ENCODE results near the gene DCTN2. TPM values are rescaled to one million over a fixed set of nuclear protein-coding genes. Genes with fewer than 3 reads are reported as not detected.
"Not testable (repeated sequence)": the region's sequence is repeated elsewhere in the genome, so short reads cannot be mapped to it uniquely, and the experiment has no call there.

Gene DCTN2
- total RNA-seq, 1 experiment from 2014 or later = 129 TPM

- DNase-seq (ENCODE audit: low spot score) = peak; percentile 56
- no TSS peak for BruUV-seq (replicated peaks)
- peaks cover 42% of the 10 kb centered on the region for H3K4me1 ChIP-seq (ENCODE audit: insufficient read depth, low read length, poor library complexity, severe bottlenecking)
These were observed 27.8 kb downstream of the DCTN2 start for GRCh38 chr12:57518920-57519795.

GRCh38 chr12:57518176-57518919, 28.6 kb downstream of the DCTN2 start:
- intact Hi-C loops (cut with micrococcal nuclease; ENCODE audit: unreplicated experiment) = no loop called here
- peaks cover 68% of the 10 kb centered on the region for H3K36me3 ChIP-seq (ENCODE audit: insufficient read depth, low read length, poor library complexity, severe bottlenecking)
- peak overlapping the region; percentile 97 for H3K27ac ChIP-seq (ENCODE audit: low read depth, low read length, poor library complexity, severe bottlenecking)
- H3K9me3 ChIP-seq (ENCODE audit: low read depth, low read length, poor library complexity, severe bottlenecking) = no peaks in the 10 kb centered on the region
- ChIA-PET CTCF (no interaction called here), POLR2A (ENCODE audit: low non-redundant PET) (interaction anchor here (0.6 to 1.0 kb wide), 3 partner anchors 14 to 228 kb away, joined by 4 to 15 read pairs (median 6); partner anchors contain the start of gene TSPAN31)
- peak overlapping the region; percentile 89 for H3K4me3 ChIP-seq (ENCODE audit: low read depth, low read length, poor library complexity, severe bottlenecking)
- BruUV-seq (replicated peaks) = no TSS peak
- DNase-seq (ENCODE audit: low spot score) = no peak
- TF ChIP-seq EZH2 (IDR thresholded peaks at IDR 0.05; ENCODE audit: borderline replicate concordance, low read depth, low read length, poor library complexity, severe bottlenecking) (no peak), CTCF (conservative IDR thresholded peaks at IDR 0.05; ENCODE audit: low read depth, low read length) (no peak)
- H3K27me3 ChIP-seq (replicated peaks; ENCODE audit: insufficient read depth, low read depth, low read length, poor library complexity) = no peaks in the 10 kb centered on the region
- H3K4me1 ChIP-seq (ENCODE audit: insufficient read depth, low read length, poor library complexity, severe bottlenecking) = peaks cover 35% of the 10 kb centered on the region

More at GRCh38 chr12:57518920-57519795, 27.8 kb downstream of the DCTN2 start:
- no peaks in the 10 kb centered on the region for H3K9me3 ChIP-seq (ENCODE audit: low read depth, low read length, poor library complexity, severe bottlenecking)
- H3K4me3 ChIP-seq (ENCODE audit: low read depth, low read length, poor library complexity, severe bottlenecking) = peak overlapping the region; percentile 89
- intact Hi-C loops (cut with micrococcal nuclease; ENCODE audit: unreplicated experiment) = no loop called here
- H3K27ac ChIP-seq (ENCODE audit: low read depth, low read length, poor library complexity, severe bottlenecking) = peak overlapping the region; percentile 97
- ChIA-PET CTCF (interaction anchor here (1.5 kb wide), 1 partner anchor 60 kb away, joined by 4 read pairs; the partner anchor contains the start of gene GLI1), POLR2A (ENCODE audit: low non-redundant PET) (no interaction called here)
- H3K27me3 ChIP-seq (replicated peaks; ENCODE audit: insufficient read depth, low read depth, low read length, poor library complexity) = no peaks in the 10 kb centered on the region
- H3K36me3 ChIP-seq (ENCODE audit: insufficient read depth, low read length, poor library complexity, severe bottlenecking) = peaks cover 60% of the 10 kb centered on the region
- TF ChIP-seq EZH2 (IDR thresholded peaks at IDR 0.05; ENCODE audit: borderline replicate concordance, low read depth, low read length, poor library complexity, severe bottlenecking) (no peak), CTCF (conservative IDR thresholded peaks at IDR 0.05; ENCODE audit: low read depth, low read length) (no peak)

- H3K27me3 ChIP-seq (replicated peaks; ENCODE audit: insufficient read depth, low read depth, low read length, poor library complexity); intact Hi-C loops (cut with micrococcal nuclease; ENCODE audit: unreplicated experiment); H3K4me3 ChIP-seq (ENCODE audit: low read depth, low read length, poor library complexity, severe bottlenecking); H3K9me3 ChIP-seq (ENCODE audit: low read depth, low read length, poor library complexity, severe bottlenecking); DNase-seq (ENCODE audit: low spot score); BruUV-seq (replicated peaks); CTCF ChIA-PET: not testable (repeated sequence)
- Histone ChIP-seq H3K36me3 (ENCODE audit: insufficient read depth, low read length, poor library complexity, severe bottlenecking) (peaks cover 74% of the 10 kb centered on the region), H3K27ac (ENCODE audit: low read depth, low read length, poor library complexity, severe bottlenecking) (peak overlapping the region; percentile 97), H3K4me1 (ENCODE audit: insufficient read depth, low read length, poor library complexity, severe bottlenecking) (peaks cover 34% of the 10 kb centered on the region)
- POLR2A ChIA-PET (ENCODE audit: low non-redundant PET) = interaction anchor here (0.6 to 1.0 kb wide), 3 partner anchors 13 to 228 kb away, joined by 4 to 15 read pairs (median 6); partner anchors contain the start of gene TSPAN31
These were observed 29.3 kb downstream of the DCTN2 start for GRCh38 chr12:57517718-57518117.

All from A673 (cell line).